ENCODE data around the gene MYCBPAP.

GRCh38 chr17:50480854-50481490 lies 27.3 kb upstream of the MYCBPAP start:
- TF ChIP-seq CTCF (IDR thresholded peaks at IDR 0.05) (no peak), POLR2AphosphoS5 (IDR thresholded peaks at IDR 0.05) (no peak), EP300 (IDR thresholded peaks at IDR 0.05) (no peak)

Measured in suprapubic skin (tissue), 4 donors.